Bronchial epithelial cell (primary cell): ENCODE measurements around the gene PAGE4. TPM values are rescaled to one million over a fixed set of nuclear protein-coding genes. Genes with fewer than 3 reads are reported as not detected.

Experiments used
- DNase-seq: peaks from one replicate; pipeline ENCODE4 v3.0.0-alpha.2; 2010; ENCODE audit warnings: low read depth
- FAIRE-seq: peaks from 2 replicates; lab custom pipeline; 2011; peaks lifted over from hg19 to GRCh38; lab: Jason Lieb, UNC
- H3K27me3 ChIP-seq: 2 replicates; pipeline ENCODE4 v1.5.1; 2011; ENCODE audit warnings: low read length; ENCODE audit not compliant: control insufficient read depth, insufficient read depth
- H3K36me3 ChIP-seq: 2 replicates; pipeline ENCODE4 v1.5.1; 2011; ENCODE audit warnings: low read length; ENCODE audit not compliant: control insufficient read depth, insufficient read depth
- H3K4me3 ChIP-seq: 2 replicates; pipeline ENCODE4 v1.5.1; 2011; ENCODE audit warnings: mild to moderate bottlenecking, low read depth, low read length, control low read depth
- CTCF ChIP-seq: IDR thresholded peaks from 2 replicates; pipeline ENCODE4 v1.5.1; 2011; ENCODE audit warnings: mild to moderate bottlenecking, moderate library complexity, low read length, control low read depth, inconsistent platforms; ENCODE audit not compliant: insufficient read depth, severe bottlenecking
- total RNA-seq: library from RNA; depleted of rRNA; stranded (reverse); fragments of >200 nt; gene quantifications from 2 replicates; pipeline ENCODE4 v1.2.1, GENCODE V29; 2014

Gene PAGE4
- total RNA-seq, 1 donor from 2014 or later = not detected

- Histone ChIP-seq H3K4me3 (no peak overlapping the region), H3K27me3 (no peaks in the 10 kb centered on the region), H3K36me3 (no peaks in the 10 kb centered on the region)
- FAIRE-seq (no peak), DNase-seq (no peak)
- no peak for TF ChIP-seq CTCF
Observed at GRCh38 chrX:49856819-49857218, 27.7 kb downstream of the PAGE4 start.

DNA sequence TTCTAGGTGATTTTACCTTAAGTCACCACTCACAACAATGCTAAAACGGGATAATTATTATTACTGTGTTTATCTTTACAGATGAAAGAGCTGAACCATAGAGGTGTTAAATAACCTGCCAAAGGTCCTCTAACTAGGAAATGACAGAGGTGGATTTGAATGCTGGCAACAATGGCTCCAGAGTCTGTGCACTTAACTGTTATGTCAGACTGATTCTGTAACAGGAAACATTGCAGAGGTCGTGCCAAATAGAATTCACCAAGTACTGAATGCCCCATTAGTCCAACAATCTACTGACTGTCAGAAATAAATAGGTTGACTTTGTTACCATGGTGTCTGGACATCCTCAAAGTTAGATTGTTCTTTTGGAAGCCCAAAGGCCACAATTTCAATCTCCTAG is 29.2 kb downstream of the PAGE4 start:
- no peaks in the 10 kb centered on the region for H3K27me3 ChIP-seq
- H3K36me3 ChIP-seq = no peaks in the 10 kb centered on the region
- FAIRE-seq = no peak
- no peak for TF ChIP-seq CTCF
- no peak for DNase-seq
- no peak overlapping the region for H3K4me3 ChIP-seq

DNA sequence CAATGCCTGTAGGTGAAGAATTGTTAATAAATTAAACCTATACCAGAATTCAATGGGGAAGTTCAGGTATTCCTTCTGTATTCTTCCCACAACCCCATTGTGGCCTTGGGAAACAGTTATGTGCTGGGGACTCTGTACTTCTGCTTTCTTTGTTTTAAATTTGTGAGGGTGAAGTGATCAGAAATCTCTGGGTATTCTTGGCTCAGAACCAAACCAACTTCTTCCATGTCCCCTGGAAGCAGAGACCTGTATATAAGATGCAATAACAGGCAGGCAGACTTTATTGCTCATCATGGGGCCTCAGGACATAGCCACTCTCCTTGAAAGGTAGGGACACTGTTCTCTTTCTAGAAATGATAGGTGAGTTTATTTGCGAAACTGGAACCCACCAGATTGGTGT is 30.4 kb downstream of the PAGE4 start:
- Histone ChIP-seq H3K27me3 (no peaks in the 10 kb centered on the region), H3K36me3 (no peaks in the 10 kb centered on the region), H3K4me3 (no peak overlapping the region)
- DNase-seq = no peak
- no peak for TF ChIP-seq CTCF
- FAIRE-seq = no peak

GRCh38 chrX:49860867-49861535 is 31.9 kb downstream of the PAGE4 start:
- Histone ChIP-seq H3K4me3 (no peak overlapping the region), H3K36me3 (no peaks in the 10 kb centered on the region), H3K27me3 (no peaks in the 10 kb centered on the region)
- FAIRE-seq (no peak), DNase-seq (no peak)
- no peak for TF ChIP-seq CTCF

- no peak for DNase-seq
- Histone ChIP-seq H3K36me3 (no peaks in the 10 kb centered on the region), H3K27me3 (no peaks in the 10 kb centered on the region), H3K4me3 (no peak overlapping the region)
- no peak for TF ChIP-seq CTCF
- no peak for FAIRE-seq
Observed at GRCh38 chrX:49862093-49862492, 33.0 kb downstream of the PAGE4 start.

GRCh38 chrX:49868739-49869138 is 39.6 kb downstream of the PAGE4 start:
- FAIRE-seq (no peak), DNase-seq (no peak)
- Histone ChIP-seq H3K36me3 (no peaks in the 10 kb centered on the region), H3K27me3 (no peaks in the 10 kb centered on the region), H3K4me3 (no peak overlapping the region)
- no peak for TF ChIP-seq CTCF
